Left kidney (tissue), 2 donors: Measurements from ENCODE around the gene MAN1A1. TPM values are rescaled to one million over a fixed set of nuclear protein-coding genes. Genes with fewer than 3 reads are reported as not detected.

Source experiments
- DNase-seq: peaks from one replicate; pipeline ENCODE4 v3.0.0-alpha.2; 2013
- polyA plus RNA-seq: library from polyadenylated mRNA; unstranded; fragments of 120-200 nt; gene quantifications from one replicate; pipeline ENCODE4 v1.2.1, GENCODE V29; 2013; ENCODE audit not compliant: insufficient read length

MAN1A1 gene
- polyA plus RNA-seq, 1 donor = 89.9 TPM

GRCh38 chr6:119347466-119348095, 2.0 kb downstream of the MAN1A1 start:
- no peak for DNase-seq

GRCh38 chr6:119346936-119347335, 2.6 kb downstream of the MAN1A1 start:
- no peak for DNase-seq

- DNase-seq = no peak
These were observed 3.1 kb downstream of the MAN1A1 start for GRCh38 chr6:119346450-119346849.

- no peak for DNase-seq
These were observed 4.4 kb downstream of the MAN1A1 start for GRCh38 chr6:119345114-119345513.

- no peak for DNase-seq
These were observed 5.3 kb downstream of the MAN1A1 start for GRCh38 chr6:119344306-119344705.

- DNase-seq = no peak
These were observed 5.9 kb downstream of the MAN1A1 start for GRCh38 chr6:119343573-119344146.

GRCh38 chr6:119343167-119343566, 6.4 kb downstream of the MAN1A1 start:
- DNase-seq = no peak

- no peak for DNase-seq
These were observed 7.1 kb downstream of the MAN1A1 start for GRCh38 chr6:119342430-119342829.

- no peak for DNase-seq
These were observed 8.6 kb downstream of the MAN1A1 start for GRCh38 chr6:119340796-119341487.

GRCh38 chr6:119339941-119340456, 9.6 kb downstream of the MAN1A1 start:
- no peak for DNase-seq

- no peak for DNase-seq
These were observed 11.8 kb downstream of the MAN1A1 start for GRCh38 chr6:119337762-119338161.

- no peak for DNase-seq
These were observed 12.3 kb downstream of the MAN1A1 start for GRCh38 chr6:119337252-119337651.

GRCh38 chr6:119334535-119335264, 14.9 kb downstream of the MAN1A1 start:
- no peak for DNase-seq

GRCh38 chr6:119333707-119334295, 15.8 kb downstream of the MAN1A1 start:
- no peak for DNase-seq

- no peak for DNase-seq
These were observed 16.4 kb downstream of the MAN1A1 start for GRCh38 chr6:119333063-119333609.

- DNase-seq = no peak
These were observed 17.8 kb downstream of the MAN1A1 start for GRCh38 chr6:119331663-119332286.

- DNase-seq = no peak
These were observed 18.9 kb downstream of the MAN1A1 start for GRCh38 chr6:119330520-119331113.

GRCh38 chr6:119329794-119330180, 19.8 kb downstream of the MAN1A1 start:
- no peak for DNase-seq

GRCh38 chr6:119328892-119329793, 20.4 kb downstream of the MAN1A1 start:
- no peak for DNase-seq

- no peak for DNase-seq
These were observed 21.3 kb downstream of the MAN1A1 start for GRCh38 chr6:119328254-119328653.
